ENCODE results near the gene FAM117B.

The FAM117B gene

DNA sequence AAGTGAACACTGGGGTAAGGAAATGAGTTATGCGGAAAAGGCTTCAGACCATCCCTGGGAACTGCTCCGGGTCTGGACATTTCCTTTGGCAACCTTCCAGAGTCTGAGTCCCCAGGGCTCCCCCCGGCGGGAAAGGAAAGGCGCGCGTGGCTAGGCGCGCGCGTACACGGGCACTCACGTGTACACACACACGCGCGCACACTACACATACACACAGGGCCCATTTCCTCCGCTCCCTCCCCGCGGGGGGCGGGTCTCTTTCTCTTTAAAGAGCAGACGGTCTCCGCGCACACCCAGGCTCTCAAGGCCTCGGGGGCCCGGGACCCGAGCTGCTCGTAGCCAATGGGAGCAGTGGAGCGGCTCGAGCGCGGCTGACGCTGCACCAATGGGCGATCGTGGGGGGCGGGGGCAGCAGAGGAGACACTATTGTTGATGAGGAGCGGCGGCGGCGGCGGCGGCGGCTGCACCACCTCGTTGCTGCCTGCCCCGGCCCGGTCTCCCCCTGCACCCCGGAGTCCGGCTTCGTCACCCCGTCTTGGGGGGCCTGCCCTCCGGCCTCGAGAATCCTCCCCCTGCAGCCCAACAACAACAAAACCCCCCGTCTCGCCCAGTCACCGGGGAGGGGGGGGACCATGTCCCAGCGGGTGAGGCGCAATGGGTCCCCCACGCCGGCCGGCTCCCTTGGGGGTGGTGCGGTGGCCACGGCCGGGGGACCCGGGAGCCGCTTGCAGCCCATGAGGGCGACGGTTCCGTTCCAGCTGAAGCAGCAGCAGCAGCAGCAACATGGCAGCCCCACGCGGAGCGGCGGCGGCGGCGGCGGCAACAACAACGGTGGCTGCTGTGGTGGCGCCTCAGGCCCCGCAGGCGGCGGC, at the start of gene FAM117B:
FAM117B (plus strand) TSS at position 414 of the 872 bp plus-strand sequence; CDS start at position 633, 219 bp downstream.
- Histone ChIP-seq H3K4me1 (ENCODE audit: control insufficient read depth, insufficient read depth, low read length) (peaks cover 4% of the 10 kb centered on the region), H3K9me3 (ENCODE audit: control insufficient read depth in 2 of 2, low read length in 2 of 2) (no peaks in the 10 kb centered on the region), H3K27ac (ENCODE audit: low read length) (peak within 1 kb of the TSS; percentile 49), H3K36me3 (ENCODE audit: control insufficient read depth in 2 of 2, insufficient read depth in 2 of 2, low read length in 2 of 2) (no peaks in the 10 kb centered on the region), H3K4me3 (ENCODE audit: low read length in 2 of 2) (peak within 1 kb of the TSS; percentile 84 to 90), H3K27me3 (ENCODE audit: control insufficient read depth in 1 of 2, insufficient read depth in 2 of 2, low read length in 2 of 2) (no peaks in the 10 kb centered on the region), H3K9ac (ENCODE audit: low read length in 2 of 2) (peak within 1 kb of the TSS; percentile 0 to 76)

DNA sequence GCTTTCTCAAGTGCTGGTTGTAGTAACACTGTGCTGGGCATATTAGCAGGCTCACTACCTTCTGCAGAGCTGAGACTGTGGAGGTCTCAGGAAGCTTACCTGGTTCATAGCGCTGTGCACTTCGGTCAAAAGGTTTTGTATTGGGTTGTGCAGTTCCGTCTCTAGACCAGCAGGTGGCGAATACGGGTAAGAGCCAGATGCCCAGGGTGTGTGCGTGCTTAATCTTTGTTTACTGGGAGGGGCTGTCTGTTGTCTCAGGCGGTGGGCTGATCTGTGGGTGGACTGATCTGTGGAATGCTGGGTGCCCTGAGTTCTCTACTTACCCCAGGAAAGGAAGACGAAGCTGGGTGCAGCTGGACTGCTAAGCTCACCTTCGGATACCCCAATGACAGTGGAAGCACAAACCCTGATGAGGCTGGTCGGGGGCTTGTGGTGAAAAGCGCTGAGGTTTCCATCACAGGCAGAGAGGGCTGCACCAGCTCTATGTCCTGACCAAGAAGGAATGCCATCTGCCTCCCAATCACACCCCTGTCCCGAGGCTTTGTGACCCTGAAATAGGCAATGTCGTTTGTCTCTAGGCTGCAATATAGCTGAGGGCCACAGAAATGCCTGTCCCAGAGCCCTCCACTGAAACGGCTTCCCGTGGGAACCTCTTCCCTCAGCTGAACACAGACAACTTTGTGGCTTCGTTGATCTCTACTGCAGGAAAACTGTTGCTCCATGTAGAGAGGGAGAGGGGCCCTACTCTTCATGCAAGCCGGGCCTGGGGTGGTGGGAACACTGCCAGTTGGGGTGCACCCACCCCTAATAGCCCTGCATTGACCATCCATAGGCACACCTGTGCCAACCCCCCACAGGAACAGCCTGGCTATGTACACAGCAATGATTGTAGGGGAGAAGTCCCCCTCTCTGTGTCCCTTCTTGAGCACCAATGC, 45.9 kb upstream of the FAM117B start:
- peaks cover 9% of the 10 kb centered on the region for H3K4me1 ChIP-seq (ENCODE audit: control insufficient read depth, insufficient read depth, low read length)
- no peak overlapping the region for H3K27ac ChIP-seq (ENCODE audit: low read length)
- H3K9me3 ChIP-seq (ENCODE audit: control insufficient read depth in 2 of 2, low read length in 2 of 2): no peaks in the 10 kb centered on the region
- H3K27me3 ChIP-seq (ENCODE audit: control insufficient read depth in 1 of 2, insufficient read depth in 2 of 2, low read length in 2 of 2): no peaks in the 10 kb centered on the region
- H3K9ac ChIP-seq (ENCODE audit: low read length in 2 of 2): peak overlapping the region in 1 of 2 donors; percentile 47
- peak overlapping the region; percentile 51 to 64 for H3K4me3 ChIP-seq (ENCODE audit: low read length in 2 of 2)
- no peaks in the 10 kb centered on the region for H3K36me3 ChIP-seq (ENCODE audit: control insufficient read depth in 2 of 2, insufficient read depth in 2 of 2, low read length in 2 of 2)

DNA sequence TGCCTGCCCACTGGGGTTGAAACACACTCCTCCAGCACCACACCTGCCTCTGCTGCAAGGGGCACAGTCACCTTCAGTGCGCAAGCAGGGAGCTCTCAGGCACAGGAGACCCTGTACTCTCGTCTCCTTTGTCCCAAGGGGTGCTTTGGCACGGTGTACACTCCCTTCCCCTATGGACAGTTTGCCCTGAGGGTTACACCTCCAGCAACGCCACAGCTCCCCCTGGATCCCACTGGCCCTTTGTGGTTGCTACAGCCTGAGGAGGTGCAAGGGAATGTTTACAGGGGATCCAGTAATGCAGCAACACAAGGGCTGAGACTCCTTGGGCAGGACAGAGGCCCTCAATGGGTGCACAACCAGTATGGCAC, 45.2 kb upstream of the FAM117B start:
- Histone ChIP-seq H3K4me3 (ENCODE audit: low read length in 2 of 2) (no peak overlapping the region), H3K9ac (ENCODE audit: low read length in 2 of 2) (no peak overlapping the region), H3K4me1 (ENCODE audit: control insufficient read depth, insufficient read depth, low read length) (peaks cover 9% of the 10 kb centered on the region), H3K9me3 (ENCODE audit: control insufficient read depth in 2 of 2, low read length in 2 of 2) (no peaks in the 10 kb centered on the region), H3K27ac (ENCODE audit: low read length) (no peak overlapping the region), H3K36me3 (ENCODE audit: control insufficient read depth in 2 of 2, insufficient read depth in 2 of 2, low read length in 2 of 2) (no peaks in the 10 kb centered on the region), H3K27me3 (ENCODE audit: control insufficient read depth in 1 of 2, insufficient read depth in 2 of 2, low read length in 2 of 2) (no peaks in the 10 kb centered on the region)

DNA sequence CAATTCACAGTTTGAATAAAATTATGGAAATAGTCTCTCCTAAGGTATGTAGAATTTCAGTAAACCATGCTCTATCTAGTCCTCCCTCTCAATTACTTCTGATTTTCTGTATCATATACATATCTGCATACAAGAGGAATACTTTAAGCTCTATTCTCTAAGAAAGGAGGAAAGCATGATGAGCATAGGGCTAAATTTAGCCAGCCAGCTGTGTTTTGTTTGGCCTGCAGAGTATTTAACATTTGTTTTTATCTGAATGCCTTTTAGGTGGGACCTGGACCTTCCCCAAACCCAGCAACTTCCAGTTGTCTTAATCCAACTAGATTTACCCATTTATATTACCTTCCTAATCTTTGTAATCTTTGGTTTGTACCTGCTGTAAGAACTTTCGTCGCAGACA, 42.2 kb upstream of the FAM117B start:
- Histone ChIP-seq H3K4me1 (ENCODE audit: control insufficient read depth, insufficient read depth, low read length) (peaks cover 9% of the 10 kb centered on the region), H3K27me3 (ENCODE audit: control insufficient read depth in 1 of 2, insufficient read depth in 2 of 2, low read length in 2 of 2) (no peaks in the 10 kb centered on the region), H3K9me3 (ENCODE audit: control insufficient read depth in 2 of 2, low read length in 2 of 2) (no peaks in the 10 kb centered on the region), H3K36me3 (ENCODE audit: control insufficient read depth in 2 of 2, insufficient read depth in 2 of 2, low read length in 2 of 2) (no peaks in the 10 kb centered on the region), H3K27ac (ENCODE audit: low read length) (no peak overlapping the region), H3K9ac (ENCODE audit: low read length in 2 of 2) (no peak overlapping the region), H3K4me3 (ENCODE audit: low read length in 2 of 2) (no peak overlapping the region)

DNA sequence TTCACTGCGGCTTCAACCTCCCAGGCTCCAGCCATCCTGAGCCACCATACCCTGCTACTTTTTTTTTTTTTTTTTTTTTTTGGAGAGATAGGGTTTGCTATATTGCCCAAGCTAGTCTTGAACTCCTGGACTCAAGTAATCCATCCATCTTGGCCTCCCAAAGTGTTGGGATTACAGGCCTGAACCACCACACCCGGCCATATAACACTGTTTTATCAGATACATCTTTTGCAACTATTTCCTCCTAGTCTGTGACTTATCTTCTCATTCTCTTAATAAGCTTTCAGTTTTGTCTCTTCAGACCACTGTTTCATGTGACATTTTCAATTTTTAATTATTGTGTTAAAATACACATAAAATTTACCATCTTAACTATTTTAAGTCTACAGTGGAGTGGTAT, 35.7 kb upstream of the FAM117B start:
- Histone ChIP-seq H3K4me3 (ENCODE audit: low read length in 2 of 2) (no peak overlapping the region), H3K27me3 (ENCODE audit: control insufficient read depth in 1 of 2, insufficient read depth in 2 of 2, low read length in 2 of 2) (no peaks in the 10 kb centered on the region), H3K36me3 (ENCODE audit: control insufficient read depth in 2 of 2, insufficient read depth in 2 of 2, low read length in 2 of 2) (no peaks in the 10 kb centered on the region), H3K9ac (ENCODE audit: low read length in 2 of 2) (no peak overlapping the region), H3K9me3 (ENCODE audit: control insufficient read depth in 2 of 2, low read length in 2 of 2) (no peaks in the 10 kb centered on the region), H3K4me1 (ENCODE audit: control insufficient read depth, insufficient read depth, low read length) (no peaks in the 10 kb centered on the region), H3K27ac (ENCODE audit: low read length) (no peak overlapping the region)

DNA sequence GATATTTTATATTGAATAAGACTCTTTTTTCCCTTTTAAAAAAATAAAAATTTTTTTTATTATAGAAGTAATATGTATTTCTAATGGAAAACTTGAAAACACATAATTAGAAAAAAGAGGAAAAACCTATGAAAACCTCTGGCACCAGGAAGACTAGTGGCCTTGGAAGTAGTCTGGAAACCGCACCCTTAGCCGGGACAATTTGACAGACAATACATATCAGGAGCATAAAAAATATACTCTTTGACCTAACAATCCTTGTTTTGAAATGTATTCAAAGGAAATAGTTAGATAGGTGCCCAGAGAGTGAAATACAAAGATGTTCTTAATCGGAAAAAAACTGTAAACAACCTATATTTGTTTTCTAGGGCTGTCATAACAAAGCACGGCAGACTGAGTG, 34.9 kb upstream of the FAM117B start:
- Histone ChIP-seq H3K4me3 (ENCODE audit: low read length in 2 of 2) (no peak overlapping the region), H3K27ac (ENCODE audit: low read length) (no peak overlapping the region), H3K9ac (ENCODE audit: low read length in 2 of 2) (no peak overlapping the region), H3K36me3 (ENCODE audit: control insufficient read depth in 2 of 2, insufficient read depth in 2 of 2, low read length in 2 of 2) (no peaks in the 10 kb centered on the region), H3K9me3 (ENCODE audit: control insufficient read depth in 2 of 2, low read length in 2 of 2) (no peaks in the 10 kb centered on the region), H3K27me3 (ENCODE audit: control insufficient read depth in 1 of 2, insufficient read depth in 2 of 2, low read length in 2 of 2) (no peaks in the 10 kb centered on the region), H3K4me1 (ENCODE audit: control insufficient read depth, insufficient read depth, low read length) (no peaks in the 10 kb centered on the region)

DNA sequence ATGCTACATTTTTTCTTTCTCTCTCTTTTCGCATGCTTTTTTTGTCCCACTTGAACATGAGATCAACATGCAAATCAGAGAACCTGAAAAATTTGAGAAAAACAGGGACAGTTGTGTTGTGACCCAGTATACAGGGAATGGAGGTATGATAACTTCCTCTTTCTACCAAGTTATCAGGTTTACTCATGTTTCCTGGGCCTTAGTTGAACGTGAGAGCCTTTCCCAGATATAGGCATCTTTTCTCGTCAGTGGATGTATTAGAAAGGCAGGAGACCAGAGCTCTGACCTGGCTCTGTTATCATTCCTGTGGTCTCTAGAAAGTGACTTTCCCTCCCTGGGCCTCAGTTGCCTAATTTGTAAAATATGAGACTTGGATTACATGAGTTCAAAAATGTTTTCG, 30.1 kb upstream of the FAM117B start:
- H3K4me1 ChIP-seq (ENCODE audit: control insufficient read depth, insufficient read depth, low read length): no peaks in the 10 kb centered on the region
- no peak overlapping the region for H3K27ac ChIP-seq (ENCODE audit: low read length)
- no peaks in the 10 kb centered on the region for H3K36me3 ChIP-seq (ENCODE audit: control insufficient read depth in 2 of 2, insufficient read depth in 2 of 2, low read length in 2 of 2)
- no peaks in the 10 kb centered on the region for H3K27me3 ChIP-seq (ENCODE audit: control insufficient read depth in 1 of 2, insufficient read depth in 2 of 2, low read length in 2 of 2)
- no peak overlapping the region for H3K9ac ChIP-seq (ENCODE audit: low read length in 2 of 2)
- no peaks in the 10 kb centered on the region for H3K9me3 ChIP-seq (ENCODE audit: control insufficient read depth in 2 of 2, low read length in 2 of 2)
- no peak overlapping the region for H3K4me3 ChIP-seq (ENCODE audit: low read length in 2 of 2)

DNA sequence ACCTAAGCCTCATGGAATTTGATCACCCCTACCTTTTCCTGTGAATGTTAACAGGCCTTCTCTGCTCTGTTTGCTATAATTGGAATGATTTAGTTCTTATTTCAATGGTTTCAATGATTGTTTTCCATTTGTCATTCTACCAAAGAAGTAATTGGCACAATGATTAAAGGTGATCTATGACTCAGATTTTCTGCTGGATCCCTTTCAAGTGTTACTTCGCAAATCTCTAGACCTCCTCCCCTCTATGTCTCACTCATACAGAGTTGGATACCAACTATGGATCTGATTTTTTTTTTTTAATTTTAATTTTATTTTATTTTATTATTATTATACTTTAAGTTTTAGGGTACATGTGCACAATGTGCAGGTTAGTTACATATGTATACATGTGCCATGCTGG, 29.6 kb upstream of the FAM117B start:
- Histone ChIP-seq H3K9ac (ENCODE audit: low read length in 2 of 2) (no peak overlapping the region), H3K4me3 (ENCODE audit: low read length in 2 of 2) (no peak overlapping the region), H3K27ac (ENCODE audit: low read length) (no peak overlapping the region), H3K27me3 (ENCODE audit: control insufficient read depth in 1 of 2, insufficient read depth in 2 of 2, low read length in 2 of 2) (no peaks in the 10 kb centered on the region), H3K4me1 (ENCODE audit: control insufficient read depth, insufficient read depth, low read length) (no peaks in the 10 kb centered on the region), H3K9me3 (ENCODE audit: control insufficient read depth in 2 of 2, low read length in 2 of 2) (no peaks in the 10 kb centered on the region), H3K36me3 (ENCODE audit: control insufficient read depth in 2 of 2, insufficient read depth in 2 of 2, low read length in 2 of 2) (no peaks in the 10 kb centered on the region)

DNA sequence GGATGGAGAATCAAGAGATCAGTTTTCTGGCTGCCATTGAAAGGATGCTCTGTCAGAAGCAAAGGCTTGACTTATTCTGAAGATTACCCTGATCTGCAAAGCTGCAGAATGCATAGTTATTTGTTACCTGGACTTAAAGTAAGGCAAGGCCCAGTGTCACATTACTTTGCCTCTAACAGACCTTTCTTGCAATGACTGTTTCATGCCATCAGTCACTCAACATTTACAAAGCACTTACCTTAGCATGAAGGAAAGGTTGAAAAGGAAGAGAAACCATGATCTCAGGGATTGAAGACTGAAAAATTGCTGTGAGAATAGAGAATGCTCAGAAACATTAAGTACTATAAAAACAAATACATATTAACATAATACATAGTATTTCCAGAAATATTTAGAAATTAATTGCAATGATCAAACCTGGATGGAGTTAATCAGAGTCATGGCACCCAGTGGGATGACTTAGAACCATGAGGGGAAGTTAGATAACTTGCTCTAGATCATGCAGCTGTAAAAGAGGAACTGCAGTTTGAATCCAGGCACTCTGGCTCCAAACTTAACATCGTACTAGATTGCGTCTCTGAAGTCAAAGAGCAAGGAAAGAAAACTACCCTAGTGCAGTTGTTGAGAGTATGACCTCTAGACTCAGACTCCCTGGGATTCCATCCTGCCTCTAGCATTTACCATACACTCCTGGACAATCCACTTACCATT, 26.5 kb upstream of the FAM117B start:
- Histone ChIP-seq H3K9me3 (ENCODE audit: control insufficient read depth in 2 of 2, low read length in 2 of 2) (no peaks in the 10 kb centered on the region), H3K4me3 (ENCODE audit: low read length in 2 of 2) (no peak overlapping the region), H3K36me3 (ENCODE audit: control insufficient read depth in 2 of 2, insufficient read depth in 2 of 2, low read length in 2 of 2) (no peaks in the 10 kb centered on the region), H3K27ac (ENCODE audit: low read length) (no peak overlapping the region), H3K27me3 (ENCODE audit: control insufficient read depth in 1 of 2, insufficient read depth in 2 of 2, low read length in 2 of 2) (no peaks in the 10 kb centered on the region), H3K9ac (ENCODE audit: low read length in 2 of 2) (no peak overlapping the region), H3K4me1 (ENCODE audit: control insufficient read depth, insufficient read depth, low read length) (no peaks in the 10 kb centered on the region)

DNA sequence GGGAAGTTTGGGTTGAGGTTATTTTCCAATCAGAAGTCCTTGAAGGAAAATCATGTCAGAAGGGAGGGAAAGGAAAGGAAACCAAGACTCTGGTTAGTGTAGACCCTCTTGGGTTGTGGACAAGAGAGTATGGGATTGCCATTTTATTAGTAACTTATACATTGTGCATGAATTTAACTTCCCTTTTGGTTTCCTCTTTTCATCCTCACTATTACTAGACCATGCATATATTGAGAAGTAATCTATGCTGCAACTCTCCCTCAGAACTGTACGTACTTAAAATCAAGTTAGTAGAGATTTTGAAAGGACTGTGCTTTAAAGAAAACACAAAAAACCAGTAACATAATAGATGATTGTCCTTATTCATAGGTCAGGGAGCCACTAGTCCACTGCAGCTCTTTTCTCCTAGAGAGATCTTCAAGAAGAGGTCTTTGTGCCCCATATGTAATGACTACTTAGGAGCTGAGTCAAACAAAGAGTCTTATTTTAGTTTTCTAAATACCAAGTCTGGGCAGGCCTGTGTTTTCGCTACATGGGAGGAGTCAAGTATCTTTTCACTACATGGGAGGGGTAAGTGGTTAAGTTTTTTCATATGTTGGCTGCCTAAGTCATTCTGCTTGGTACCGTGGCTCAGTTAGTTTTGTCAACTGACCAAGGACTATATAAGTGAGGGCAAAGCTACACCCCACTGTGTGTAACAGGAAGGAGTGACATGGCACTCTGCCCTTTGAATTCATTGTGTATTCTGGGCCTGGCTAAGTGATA, 25.2 kb upstream of the FAM117B start:
- no peak overlapping the region for H3K9ac ChIP-seq (ENCODE audit: low read length in 2 of 2)
- H3K9me3 ChIP-seq (ENCODE audit: control insufficient read depth in 2 of 2, low read length in 2 of 2): no peaks in the 10 kb centered on the region
- H3K27me3 ChIP-seq (ENCODE audit: control insufficient read depth in 1 of 2, insufficient read depth in 2 of 2, low read length in 2 of 2): no peaks in the 10 kb centered on the region
- H3K36me3 ChIP-seq (ENCODE audit: control insufficient read depth in 2 of 2, insufficient read depth in 2 of 2, low read length in 2 of 2): no peaks in the 10 kb centered on the region
- no peak overlapping the region for H3K27ac ChIP-seq (ENCODE audit: low read length)
- H3K4me3 ChIP-seq (ENCODE audit: low read length in 2 of 2): no peak overlapping the region
- H3K4me1 ChIP-seq (ENCODE audit: control insufficient read depth, insufficient read depth, low read length): no peaks in the 10 kb centered on the region

All from stomach smooth muscle (tissue), 2 donors.